ENCODE measurements around the gene PTCD3.

DNA sequence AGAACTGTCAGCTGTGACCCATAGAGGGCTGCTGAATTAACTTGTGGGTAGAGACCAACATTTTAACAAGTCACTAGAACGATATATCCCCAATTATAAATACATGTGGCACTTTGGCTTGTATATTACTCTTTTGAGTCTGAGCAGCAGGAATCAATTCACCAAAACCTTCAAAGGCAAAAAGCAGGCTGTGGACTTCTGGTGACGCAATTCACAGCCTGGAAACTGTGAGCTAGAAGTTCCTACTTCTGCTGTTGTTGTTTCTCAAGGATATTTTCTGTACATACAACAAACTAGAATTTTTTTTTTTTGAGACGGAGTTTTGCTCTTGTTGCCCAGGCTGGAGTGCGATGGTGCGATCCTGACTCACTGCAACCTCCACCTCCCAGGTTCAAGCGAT is 37.3 kb downstream of the PTCD3 start:
- TF ChIP-seq CTCF (conservative IDR thresholded peaks at IDR 0.05; ENCODE audit: low read depth, low read length) (no peak), SMC3 (IDR thresholded peaks at IDR 0.05; ENCODE audit: low read depth, low read length) (no peak), POLR2A (IDR thresholded peaks at IDR 0.05; ENCODE audit: low read depth, low read length) (no peak), RAD21 (IDR thresholded peaks at IDR 0.05; ENCODE audit: low read length) (no peak)
